ENCODE data around the gene ME3. TPM values are rescaled to one million over a fixed set of nuclear protein-coding genes. Genes with fewer than 3 reads are reported as not detected.

Gene ME3
- total and polyA plus RNA-seq, 2 experiments from 2014 or later, result 3.5 to 17.2 TPM

GRCh38 chr11:86403458-86403857, 269.0 kb downstream of the ME3 start:
- DNase-seq (ENCODE audit: low read depth in 1 of 2, low spot score in 1 of 2), result no peak
- H3K27ac ChIP-seq, result no peak overlapping the region
- H3K9me3 ChIP-seq (ENCODE audit: low read depth), result no peaks in the 10 kb centered on the region
- H3K4me3 ChIP-seq, result no peak overlapping the region
- no peaks in the 10 kb centered on the region for H3K4me1 ChIP-seq (ENCODE audit: low read depth)
- no peaks in the 10 kb centered on the region for H3K27me3 ChIP-seq
- H3K36me3 ChIP-seq, result no peaks in the 10 kb centered on the region
- no peak for TF ChIP-seq CTCF (IDR thresholded peaks at IDR 0.05; ENCODE audit: low read depth, low read length)

- no peaks in the 10 kb centered on the region for H3K27me3 ChIP-seq
- no peak overlapping the region for H3K4me3 ChIP-seq
- no peaks in the 10 kb centered on the region for H3K36me3 ChIP-seq
- TF ChIP-seq CTCF (IDR thresholded peaks at IDR 0.05; ENCODE audit: low read depth, low read length), result no peak
- H3K9me3 ChIP-seq (ENCODE audit: low read depth), result no peaks in the 10 kb centered on the region
- H3K4me1 ChIP-seq (ENCODE audit: low read depth), result no peaks in the 10 kb centered on the region
- H3K27ac ChIP-seq, result no peak overlapping the region
- DNase-seq (ENCODE audit: low read depth in 1 of 2, low spot score in 1 of 2), result no peak
Observed at GRCh38 chr11:86398106-86398505, 274.3 kb downstream of the ME3 start.

- H3K4me1 ChIP-seq (ENCODE audit: low read depth), result no peaks in the 10 kb centered on the region
- TF ChIP-seq CTCF (IDR thresholded peaks at IDR 0.05; ENCODE audit: low read depth, low read length), result no peak
- H3K27ac ChIP-seq, result no peak overlapping the region
- DNase-seq (ENCODE audit: low read depth in 1 of 2, low spot score in 1 of 2), result no peak
- H3K9me3 ChIP-seq (ENCODE audit: low read depth), result no peaks in the 10 kb centered on the region
- no peaks in the 10 kb centered on the region for H3K27me3 ChIP-seq
- H3K36me3 ChIP-seq, result no peaks in the 10 kb centered on the region
- no peak overlapping the region for H3K4me3 ChIP-seq
Observed at GRCh38 chr11:86397351-86397750, 275.1 kb downstream of the ME3 start.

GRCh38 chr11:86396396-86396795, 276.0 kb downstream of the ME3 start:
- no peak for DNase-seq (ENCODE audit: low read depth in 1 of 2, low spot score in 1 of 2)
- H3K36me3 ChIP-seq, result no peaks in the 10 kb centered on the region

GRCh38 chr11:86395061-86395551, 277.3 kb downstream of the ME3 start:
- Histone ChIP-seq H3K27me3 (no peaks in the 10 kb centered on the region), H3K4me3 (no peak overlapping the region), H3K9me3 (ENCODE audit: low read depth) (no peaks in the 10 kb centered on the region), H3K36me3 (no peaks in the 10 kb centered on the region), H3K27ac (peak overlapping the region; percentile 9), H3K4me1 (ENCODE audit: low read depth) (no peaks in the 10 kb centered on the region)
- peak in 1 of 2 donors; percentile 12 for DNase-seq (ENCODE audit: low read depth in 1 of 2, low spot score in 1 of 2)
- no peak for TF ChIP-seq CTCF (IDR thresholded peaks at IDR 0.05; ENCODE audit: low read depth, low read length)

More at GRCh38 chr11:86396396-86396795, 276.0 kb downstream of the ME3 start:
- Histone ChIP-seq H3K9me3 (ENCODE audit: low read depth) (no peaks in the 10 kb centered on the region), H3K27me3 (no peaks in the 10 kb centered on the region), H3K27ac (no peak overlapping the region), H3K4me1 (ENCODE audit: low read depth) (no peaks in the 10 kb centered on the region), H3K4me3 (no peak overlapping the region)
- TF ChIP-seq CTCF (IDR thresholded peaks at IDR 0.05; ENCODE audit: low read depth, low read length), result no peak

Other genes with a start within 250 kb of the ME3 start
- gene PRSS23, start 127.9 kb upstream of the ME3 start, total RNA-seq, result 39.6 and 48.4 TPM in 2 replicates
- 96.8 and 107 TPM in 2 replicates for gene PRSS23, start 127.9 kb upstream of the ME3 start, polyA plus RNA-seq

All from cardiac muscle cell (in vitro differentiated cells and primary cell).